CD14-positive monocyte (primary cell): ENCODE results near the gene PTPRN2. TPM values are rescaled to one million over a fixed set of nuclear protein-coding genes. Genes with fewer than 3 reads are reported as not detected.

Source experiments
- DNase-seq, 3 donors: peaks; one replicate each; pipeline ENCODE4 v3.0.0-alpha.2; 2011 to 2022
- H2AFZ ChIP-seq: 2 replicates; pipeline ENCODE4 v1.6.0; 2012; ENCODE audit warnings: mild to moderate bottlenecking, low read depth, low read length, inconsistent platforms; ENCODE audit not compliant: insufficient read depth, poor library complexity, severe bottlenecking
- H3K27ac ChIP-seq, 2 donors: 1 replicate in 1 of 2; 2 replicates in 1 of 2; pipeline ENCODE4 v1.5.1; 2012 to 2013; ENCODE audit warnings: low read length in 2 of 2, control low read depth in 1 of 2, inconsistent platforms in 1 of 2, low read depth in 1 of 2, mild to moderate bottlenecking in 1 of 2
- H3K27me3 ChIP-seq, 2 donors: one replicate each; pipeline versions ENCODE4 v1.6.0 to v1.6.1; 2011 to 2013; ENCODE audit warnings: low read length in 2 of 2; ENCODE audit not compliant: control insufficient read depth in 2 of 2, insufficient read depth in 2 of 2
- H3K36me3 ChIP-seq, 2 donors: replicated peaks in 1 of 2; 1 replicate in 1 of 2; 2 replicates in 1 of 2; pipeline versions ENCODE4 v1.5.1 to v1.6.1; 2012 to 2013; ENCODE audit warnings: low read length in 2 of 2, control low read depth in 1 of 2, inconsistent platforms in 1 of 2, mild to moderate bottlenecking in 1 of 2; ENCODE audit not compliant: insufficient read depth in 2 of 2, control insufficient read depth in 1 of 2
- H3K4me1 ChIP-seq, 2 donors: 1 replicate in 1 of 2; 2 replicates in 1 of 2; pipeline versions ENCODE4 v1.5.1 to v1.6.1; 2012 to 2013; ENCODE audit warnings: low read length in 2 of 2, control low read depth in 1 of 2, inconsistent platforms in 1 of 2, mild to moderate bottlenecking in 1 of 2, moderate library complexity in 1 of 2; ENCODE audit not compliant: insufficient read depth in 2 of 2, control insufficient read depth in 1 of 2
- H3K4me2 ChIP-seq: replicated peaks from 2 replicates; pipeline ENCODE3; 2012; ENCODE audit warnings: low read length, moderate library complexity, mild to moderate bottlenecking; ENCODE audit not compliant: poor library complexity, severe bottlenecking; ENCODE audit errors: extremely low read depth
- H3K4me3 ChIP-seq, 3 experiments: fragments of 200-600 bp in 1 of 3; sonication (generic) in 1 of 3; replicated peaks in 1 of 3; 1 replicate in 2 of 3; 2 replicates in 1 of 3; pipeline ENCODE4 v1.5.1; 2011 to 2013; ENCODE audit warnings: low read length in 3 of 3, mild to moderate bottlenecking in 3 of 3, control low read depth in 2 of 3, low read depth in 2 of 3, inconsistent platforms in 1 of 3, moderate library complexity in 1 of 3
- H3K79me2 ChIP-seq: 2 replicates; pipeline ENCODE4 v1.6.0; 2012; ENCODE audit warnings: mild to moderate bottlenecking, control low read depth, inconsistent platforms, low read length, moderate library complexity; ENCODE audit not compliant: insufficient read depth
- H3K9ac ChIP-seq: 2 replicates; pipeline ENCODE4 v1.6.0; 2017; ENCODE audit warnings: low read length, mild to moderate bottlenecking; ENCODE audit not compliant: insufficient read depth, poor library complexity, severe bottlenecking
- H3K9me3 ChIP-seq, 2 donors: replicated peaks in 1 of 2; 1 replicate in 1 of 2; 2 replicates in 1 of 2; pipeline versions ENCODE4 v1.5.1 to v1.6.1; 2012 to 2013; ENCODE audit warnings: low read length in 2 of 2, control low read depth in 1 of 2; ENCODE audit not compliant: control insufficient read depth in 1 of 2, insufficient read depth in 1 of 2
- H4K20me1 ChIP-seq: 2 replicates; pipeline ENCODE4 v1.6.0; 2012; ENCODE audit warnings: mild to moderate bottlenecking, low read length, control low read depth, moderate library complexity; ENCODE audit not compliant: insufficient read depth
- H3K27ac Mint-ChIP-seq, 7 donors: one replicate each; pipeline ENCODE4 v1.8.0; 2020; ENCODE audit warnings: mild to moderate bottlenecking in 7 of 7, mixed read lengths in 7 of 7, moderate library complexity in 6 of 7, inconsistent platforms in 2 of 7
- H3K27me3 Mint-ChIP-seq, 3 donors: one replicate each; pipeline ENCODE4 v1.8.0; 2021 to 2022; ENCODE audit warnings: low read depth in 3 of 3, mild to moderate bottlenecking in 3 of 3, mixed read lengths in 3 of 3, moderate library complexity in 3 of 3, inconsistent platforms in 1 of 3
- H3K36me3 Mint-ChIP-seq, 2 donors: one replicate each; pipeline ENCODE4 v1.8.0; 2020; ENCODE audit warnings: mixed read lengths in 2 of 2, inconsistent platforms in 1 of 2, mild to moderate bottlenecking in 1 of 2
- H3K4me1 Mint-ChIP-seq: one replicate; pipeline ENCODE4 v1.8.0; 2020; ENCODE audit warnings: mild to moderate bottlenecking, mixed read lengths
- H3K4me3 Mint-ChIP-seq, 2 donors: one replicate each; pipeline ENCODE4 v1.8.0; 2020; ENCODE audit warnings: mild to moderate bottlenecking in 2 of 2, mixed read lengths in 2 of 2, moderate library complexity in 1 of 2
- H3K9me3 Mint-ChIP-seq, 7 donors: one replicate each; pipeline ENCODE4 v1.8.0; 2020 to 2022; ENCODE audit warnings: mixed read lengths in 7 of 7, mild to moderate bottlenecking in 6 of 7, moderate library complexity in 6 of 7, inconsistent platforms in 2 of 7
- WGBS: methylation state at CpG from one replicate; pipeline ENCODE4 v1.1.5; 2013; ENCODE audit warnings: missing lambda C conversion rate; ENCODE audit not compliant: insufficient coverage; 5-methylcytosine and 5-hydroxymethylcytosine counted together
- intact Hi-C, 2 donors: fragments of 100-400 bp; cut with micrococcal nuclease; formaldehyde crosslinking; loops; one replicate each; pipeline versions ENCODE4 v1.15.0 to v1.15.1; 2023
- polyA plus RNA-seq, 3 donors: library from polyadenylated mRNA; depleted of rRNA in 1 of 3; unstranded in 2 of 3; stranded (reverse) in 1 of 3; fragments of 300-500 nt in 2 of 3; fragments of >200 nt in 1 of 3; fragmentation: Illumina TruSeq in 2 of 3; gene quantifications; 1 replicate in 2 of 3; 2 replicates in 1 of 3; pipeline ENCODE4 v1.2.3, GENCODE V29; 2012 to 2021
- TF ChIP-seq, protein P1 (sequence below): fragments of 200-600 bp; IDR thresholded peaks from one replicate; pipeline ENCODE4 v1.8.0; 2022; ENCODE audit warnings: antibody characterized with exemption, mild to moderate bottlenecking

The PTPRN2 gene
- polyA plus RNA-seq, 3 donors = 0.25 to 1.4 (median 0.97) TPM

DNA sequence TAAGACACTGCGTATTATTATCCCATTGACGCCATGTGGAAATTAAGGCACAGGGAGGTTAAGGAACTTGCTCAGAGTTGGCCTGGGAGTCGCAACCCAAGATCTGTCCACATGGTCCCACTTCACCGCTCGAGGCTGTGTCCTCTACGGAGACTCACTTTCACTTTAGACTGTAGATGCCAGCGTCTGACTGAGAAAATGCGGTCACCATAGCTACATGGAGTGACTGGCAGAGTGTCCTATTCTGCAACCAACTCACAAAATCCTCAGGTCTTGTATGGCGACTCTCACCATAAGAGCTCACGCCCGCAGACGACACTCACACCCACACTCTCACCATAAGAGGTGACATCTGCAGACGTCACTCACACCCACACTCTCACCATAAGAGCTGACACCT is 257.9 kb downstream of the PTPRN2 start:
- Histone ChIP-seq H3K4me3 (no peak overlapping the region), H4K20me1 (no peaks in the 10 kb centered on the region), H3K27me3 (no peaks in the 10 kb centered on the region), H3K9me3 (peaks cover 65 to 70% of the 10 kb centered on the region in 2 donors), H3K4me1 (no peaks in the 10 kb centered on the region), H3K4me2 (no peak overlapping the region), H3K9ac (no peak overlapping the region), H3K36me3 (no peaks in the 10 kb centered on the region), H3K79me2 (no peaks in the 10 kb centered on the region), H2AFZ (no peak overlapping the region), H3K27ac (no peak overlapping the region)
- no peaks in the 10 kb centered on the region for H3K4me1 Mint-ChIP-seq
- intact Hi-C loops = no loop called here
- H3K27ac Mint-ChIP-seq = no peak overlapping the region
- H3K27me3 Mint-ChIP-seq = no peaks in the 10 kb centered on the region
- 98% methylated on average over 12 of the region's 13 CpGs for WGBS
- peaks cover 44 to 79% (median 62%) of the 10 kb centered on the region in 7 donors for H3K9me3 Mint-ChIP-seq
- no peaks in the 10 kb centered on the region for H3K36me3 Mint-ChIP-seq
- H3K4me3 Mint-ChIP-seq = no peak overlapping the region
- DNase-seq = no peak
- TF ChIP-seq, protein P1, sequence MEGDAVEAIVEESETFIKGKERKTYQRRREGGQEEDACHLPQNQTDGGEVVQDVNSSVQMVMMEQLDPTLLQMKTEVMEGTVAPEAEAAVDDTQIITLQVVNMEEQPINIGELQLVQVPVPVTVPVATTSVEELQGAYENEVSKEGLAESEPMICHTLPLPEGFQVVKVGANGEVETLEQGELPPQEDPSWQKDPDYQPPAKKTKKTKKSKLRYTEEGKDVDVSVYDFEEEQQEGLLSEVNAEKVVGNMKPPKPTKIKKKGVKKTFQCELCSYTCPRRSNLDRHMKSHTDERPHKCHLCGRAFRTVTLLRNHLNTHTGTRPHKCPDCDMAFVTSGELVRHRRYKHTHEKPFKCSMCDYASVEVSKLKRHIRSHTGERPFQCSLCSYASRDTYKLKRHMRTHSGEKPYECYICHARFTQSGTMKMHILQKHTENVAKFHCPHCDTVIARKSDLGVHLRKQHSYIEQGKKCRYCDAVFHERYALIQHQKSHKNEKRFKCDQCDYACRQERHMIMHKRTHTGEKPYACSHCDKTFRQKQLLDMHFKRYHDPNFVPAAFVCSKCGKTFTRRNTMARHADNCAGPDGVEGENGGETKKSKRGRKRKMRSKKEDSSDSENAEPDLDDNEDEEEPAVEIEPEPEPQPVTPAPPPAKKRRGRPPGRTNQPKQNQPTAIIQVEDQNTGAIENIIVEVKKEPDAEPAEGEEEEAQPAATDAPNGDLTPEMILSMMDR = no peak

GRCh38 chr7:158329014-158329610 is 258.5 kb downstream of the PTPRN2 start:
- H3K4me1 Mint-ChIP-seq = no peaks in the 10 kb centered on the region
- no peaks in the 10 kb centered on the region for H3K36me3 ChIP-seq

More at GRCh38 chr7:158329014-158329610, 258.5 kb downstream of the PTPRN2 start:
- Histone ChIP-seq H3K4me1 (no peaks in the 10 kb centered on the region), H4K20me1 (no peaks in the 10 kb centered on the region), H3K27ac (no peak overlapping the region), H3K4me2 (no peak overlapping the region), H3K4me3 (no peak overlapping the region), H3K9ac (no peak overlapping the region), H2AFZ (no peak overlapping the region), H3K27me3 (no peaks in the 10 kb centered on the region), H3K79me2 (no peaks in the 10 kb centered on the region), H3K9me3 (peaks cover 65 to 66% of the 10 kb centered on the region in 2 donors)
- no peak overlapping the region for H3K4me3 Mint-ChIP-seq
- 90% methylated on average over 23 of the region's 28 CpGs for WGBS
- peaks cover 44 to 74% (median 59%) of the 10 kb centered on the region in 7 donors for H3K9me3 Mint-ChIP-seq
- TF ChIP-seq, protein P1 = no peak
- no peaks in the 10 kb centered on the region for H3K36me3 Mint-ChIP-seq
- intact Hi-C loops = no loop called here
- no peak overlapping the region for H3K27ac Mint-ChIP-seq
- no peaks in the 10 kb centered on the region for H3K27me3 Mint-ChIP-seq
- DNase-seq = no peak
